GM19240 (cell line): ENCODE data around the gene RNPS1.

Source experiments
- DNase-seq: peaks from one replicate; pipeline ENCODE4 v3.0.0; 2011; ENCODE audit warnings: low spot score; ENCODE audit not compliant: insufficient read length

The RNPS1 gene

GRCh38 chr16:2236337-2237101 lies 31.4 kb downstream of the RNPS1 start, which contains the start of gene DNASE1L2:
DNASE1L2 (plus strand) TSS chr16:2236444; CDS start chr16:2236817, 373 bp downstream.
- DNase-seq, result no peak

GRCh38 chr16:2235695-2236336 lies 32.1 kb downstream of the RNPS1 start:
- no peak for DNase-seq

GRCh38 chr16:2235234-2235651 lies 32.7 kb downstream of the RNPS1 start:
- no peak for DNase-seq

GRCh38 chr16:2234813-2235170 lies 33.1 kb downstream of the RNPS1 start:
- DNase-seq, result no peak

GRCh38 chr16:2233872-2234812 lies 33.8 kb downstream of the RNPS1 start:
- no peak for DNase-seq

GRCh38 chr16:2233046-2233775 lies 34.7 kb downstream of the RNPS1 start:
- no peak for DNase-seq

GRCh38 chr16:2232094-2232990 lies 35.6 kb downstream of the RNPS1 start:
- no peak for DNase-seq

GRCh38 chr16:2231016-2231931 lies 36.7 kb downstream of the RNPS1 start:
- DNase-seq, result no peak

GRCh38 chr16:2230376-2230775 lies 37.5 kb downstream of the RNPS1 start:
- no peak for DNase-seq

GRCh38 chr16:2229632-2230250 lies 38.2 kb downstream of the RNPS1 start:
- no peak for DNase-seq

GRCh38 chr16:2229091-2229490 lies 38.8 kb downstream of the RNPS1 start:
- no peak for DNase-seq

GRCh38 chr16:2228161-2228824 lies 39.6 kb downstream of the RNPS1 start:
- no peak for DNase-seq

- DNase-seq, result no peak
Measured at GRCh38 chr16:2226918-2227317, 41.0 kb downstream of the RNPS1 start.

- no peak for DNase-seq
Measured at GRCh38 chr16:2226245-2226793, 41.6 kb downstream of the RNPS1 start.

GRCh38 chr16:2223942-2224486 lies 43.9 kb downstream of the RNPS1 start:
- DNase-seq, result peak; percentile 50

GRCh38 chr16:2223221-2223941 lies 44.5 kb downstream of the RNPS1 start, which contains the start of gene E4F1:
E4F1 (plus strand) TSS chr16:2223591; CDS start chr16:2223614, 23 bp downstream.
- DNase-seq, result peak; percentile 100

GRCh38 chr16:2216330-2216729 lies 51.6 kb downstream of the RNPS1 start:
- DNase-seq, result no peak
